Endothelial cell (in vitro differentiated cells): ENCODE data around the gene HAPLN2. TPM values are rescaled to one million over a fixed set of nuclear protein-coding genes. Genes with fewer than 3 reads are reported as not detected.

Experiments
- DNase-seq: peaks from one replicate; pipeline ENCODE4 v3.0.0; 2021; ENCODE audit warnings: low spot score
- H3K27ac Mint-ChIP-seq: one replicate; pipeline ENCODE4 v1.8.0; 2021; ENCODE audit warnings: mixed read lengths, inconsistent platforms; ENCODE audit not compliant: unreplicated experiment
- H3K27me3 Mint-ChIP-seq: one replicate; pipeline ENCODE4 v1.8.0; 2021; ENCODE audit warnings: mild to moderate bottlenecking, moderate library complexity, mixed read lengths, inconsistent platforms; ENCODE audit not compliant: unreplicated experiment
- H3K36me3 Mint-ChIP-seq: one replicate; pipeline ENCODE4 v1.8.0; 2021; ENCODE audit warnings: mild to moderate bottlenecking, low read depth, mixed read lengths, inconsistent platforms; ENCODE audit not compliant: unreplicated experiment
- H3K4me1 Mint-ChIP-seq: one replicate; pipeline ENCODE4 v1.8.0; 2021; ENCODE audit warnings: mild to moderate bottlenecking, mixed read lengths, inconsistent platforms; ENCODE audit not compliant: unreplicated experiment
- H3K4me3 Mint-ChIP-seq: one replicate; pipeline ENCODE4 v1.8.0; 2021; ENCODE audit warnings: mild to moderate bottlenecking, mixed read lengths, inconsistent platforms; ENCODE audit not compliant: unreplicated experiment
- H3K9me3 Mint-ChIP-seq: one replicate; pipeline ENCODE4 v1.8.0; 2021; ENCODE audit warnings: mixed read lengths, inconsistent platforms; ENCODE audit not compliant: unreplicated experiment
- CTCF ChIP-seq: fragments of 200-600 bp; sonication (generic); IDR thresholded peaks from one replicate; pipeline ENCODE4 v1.5.0; 2021; ENCODE audit warnings: antibody characterized with exemption; ENCODE audit not compliant: unreplicated experiment
- total RNA-seq: library from RNA; stranded (reverse); fragmentation: NEBNext Ultra II Directional; extraction: Animal tissue kit (Norgen Biotek cat#: 25700); gene quantifications from one replicate; pipeline ENCODE4 v1.2.1, GENCODE V29; 2021; ENCODE audit not compliant: unreplicated experiment

The HAPLN2 gene
- total RNA-seq, 1 donor from 2014 or later = 1.3 TPM

DNA sequence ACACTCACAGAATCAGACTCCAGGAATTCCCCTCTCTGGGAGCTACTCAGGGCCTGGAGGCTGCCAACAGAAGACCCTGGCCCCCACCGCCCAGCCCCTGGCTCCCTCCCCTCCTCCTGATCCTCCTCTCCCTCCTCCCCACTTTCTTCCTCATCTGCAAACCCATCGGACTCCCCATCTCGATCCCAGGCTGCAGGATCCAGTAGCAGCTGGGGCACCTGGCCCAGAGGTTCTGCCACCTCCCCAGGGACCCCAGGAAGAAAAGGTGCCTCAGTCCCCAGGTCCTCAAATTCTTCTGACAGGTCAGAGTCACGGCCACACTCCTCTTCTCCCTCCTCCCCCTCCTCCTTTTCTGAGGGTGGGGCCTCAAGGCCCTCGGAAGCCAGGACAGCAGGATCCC is 50.6 kb downstream of the HAPLN2 start:
- peaks cover 14% of the 10 kb centered on the region for H3K27me3 Mint-ChIP-seq
- peaks cover 24% of the 10 kb centered on the region for H3K36me3 Mint-ChIP-seq
- no peak overlapping the region for H3K4me3 Mint-ChIP-seq
- H3K27ac Mint-ChIP-seq = no peak overlapping the region
- no peak for DNase-seq
- H3K4me1 Mint-ChIP-seq = peaks cover 70% of the 10 kb centered on the region
- no peak for TF ChIP-seq CTCF
- H3K9me3 Mint-ChIP-seq = no peaks in the 10 kb centered on the region

DNA sequence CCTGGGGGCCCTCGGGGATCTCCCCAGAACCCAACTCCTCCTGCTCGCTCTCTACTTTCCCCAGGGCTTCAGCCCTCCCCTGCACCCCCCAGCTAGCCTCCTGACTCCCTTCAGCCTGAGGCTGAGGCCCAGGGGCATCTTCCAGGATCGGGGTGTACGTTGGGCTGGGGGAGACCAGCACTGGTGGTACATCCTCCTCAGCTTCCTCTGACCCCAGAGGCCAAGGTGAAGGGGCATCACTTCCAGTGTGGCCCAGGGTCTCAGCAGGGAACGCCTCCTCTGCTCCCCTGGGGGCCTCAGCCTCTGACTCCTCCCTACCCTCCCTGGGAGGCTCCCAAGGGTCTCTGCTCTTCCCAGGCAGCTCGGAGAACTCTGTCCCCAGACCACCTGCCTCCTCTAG is 51.1 kb downstream of the HAPLN2 start:
- no peak overlapping the region for H3K4me3 Mint-ChIP-seq
- H3K9me3 Mint-ChIP-seq = no peaks in the 10 kb centered on the region
- H3K4me1 Mint-ChIP-seq = peaks cover 70% of the 10 kb centered on the region
- H3K27me3 Mint-ChIP-seq = peaks cover 13% of the 10 kb centered on the region
- TF ChIP-seq CTCF = no peak
- DNase-seq = no peak
- H3K36me3 Mint-ChIP-seq = peaks cover 24% of the 10 kb centered on the region
- no peak overlapping the region for H3K27ac Mint-ChIP-seq

DNA sequence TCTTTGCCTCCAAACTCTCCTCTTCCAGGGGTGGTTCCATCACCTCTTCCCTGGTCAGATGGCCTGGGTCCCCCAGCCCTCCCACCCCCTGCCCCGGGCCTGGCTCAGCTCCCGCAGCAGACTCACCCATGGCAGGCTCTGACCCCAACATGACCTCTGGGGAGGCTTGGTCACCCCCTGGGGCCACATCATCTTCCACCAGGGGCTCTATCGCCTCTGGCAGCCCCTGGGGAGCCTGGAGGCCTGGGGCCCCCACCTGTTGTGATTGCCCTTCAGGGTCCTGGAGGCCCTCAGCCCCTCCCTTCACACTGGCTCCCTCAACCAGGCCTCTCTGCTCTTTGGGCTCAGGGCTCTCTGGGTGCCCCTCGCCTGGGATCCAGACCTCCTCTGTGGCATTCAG is 51.6 kb downstream of the HAPLN2 start:
- Mint-ChIP-seq H3K9me3 (no peaks in the 10 kb centered on the region), H3K27me3 (peaks cover 9% of the 10 kb centered on the region), H3K27ac (no peak overlapping the region), H3K36me3 (peaks cover 24% of the 10 kb centered on the region), H3K4me3 (peak overlapping the region; percentile 75), H3K4me1 (peaks cover 68% of the 10 kb centered on the region)
- no peak for DNase-seq
- TF ChIP-seq CTCF = no peak

DNA sequence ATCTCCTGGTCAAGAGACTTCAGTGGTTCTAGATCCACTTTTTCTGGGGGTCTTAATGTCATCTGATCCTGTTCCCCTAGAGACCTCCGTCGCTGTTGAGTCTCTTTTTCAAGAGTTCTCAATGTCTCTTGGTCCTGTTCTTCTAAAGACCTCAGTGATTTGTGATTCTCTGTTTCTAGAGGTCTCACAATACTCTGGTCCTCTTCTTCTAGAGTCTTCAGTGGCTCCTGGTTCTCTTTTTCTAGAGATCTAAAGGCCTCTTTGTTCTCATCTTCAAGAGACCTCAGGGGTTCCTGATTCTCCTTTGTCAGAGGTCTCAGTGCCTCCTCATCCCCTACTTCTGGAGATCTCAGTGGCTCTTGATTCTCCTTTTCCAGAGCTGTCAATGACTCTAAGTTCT is 52.6 kb downstream of the HAPLN2 start:
- H3K36me3 Mint-ChIP-seq = peaks cover 24% of the 10 kb centered on the region
- peaks cover 63% of the 10 kb centered on the region for H3K4me1 Mint-ChIP-seq
- peak overlapping the region; percentile 27 for H3K4me3 Mint-ChIP-seq
- no peak overlapping the region for H3K27ac Mint-ChIP-seq
- TF ChIP-seq CTCF = no peak
- DNase-seq = no peak
- peaks cover 9% of the 10 kb centered on the region for H3K27me3 Mint-ChIP-seq
- no peaks in the 10 kb centered on the region for H3K9me3 Mint-ChIP-seq

DNA sequence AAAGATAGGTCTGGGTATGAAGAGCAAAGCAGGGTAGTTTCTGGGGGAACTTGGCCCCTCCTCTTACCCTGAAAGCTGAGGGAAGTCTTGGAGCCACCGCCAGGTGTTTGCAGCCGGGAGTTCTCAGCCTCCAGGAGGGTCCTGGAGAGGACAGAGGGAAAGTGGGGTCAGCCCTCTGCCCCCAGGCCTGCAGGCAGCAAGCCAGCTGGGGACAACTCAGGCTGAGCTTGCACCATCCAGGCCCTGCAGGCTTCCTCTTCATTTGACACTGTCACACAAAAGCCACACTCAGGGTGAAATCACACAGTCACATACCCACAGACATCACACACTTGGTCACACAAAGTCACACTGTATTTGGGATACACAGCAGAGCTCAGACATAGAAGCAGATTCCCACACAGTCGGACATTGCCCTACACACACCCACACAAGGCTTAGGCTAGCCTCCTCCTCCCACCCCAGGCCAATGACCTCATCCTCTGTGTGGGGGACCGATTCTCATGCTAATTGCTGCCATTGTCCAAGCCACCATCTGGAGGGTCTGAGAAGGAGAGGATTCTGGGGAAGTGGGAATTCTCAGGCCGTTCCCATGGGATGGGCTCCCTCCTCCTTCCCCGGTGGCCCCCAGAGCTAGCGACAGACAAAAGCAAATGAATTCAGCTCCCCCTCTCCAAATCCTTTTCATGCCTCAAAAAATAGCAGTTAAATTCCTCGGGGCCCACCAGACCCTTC is 54.3 kb downstream of the HAPLN2 start:
- no peak for TF ChIP-seq CTCF
- Mint-ChIP-seq H3K27me3 (peaks cover 14% of the 10 kb centered on the region), H3K9me3 (no peaks in the 10 kb centered on the region), H3K36me3 (peaks cover 28% of the 10 kb centered on the region), H3K27ac (peak overlapping the region; percentile 84), H3K4me1 (peaks cover 66% of the 10 kb centered on the region), H3K4me3 (peak overlapping the region; percentile 78)
- DNase-seq = no peak
